Measurements from ENCODE around the gene LEFTY1.

DNA sequence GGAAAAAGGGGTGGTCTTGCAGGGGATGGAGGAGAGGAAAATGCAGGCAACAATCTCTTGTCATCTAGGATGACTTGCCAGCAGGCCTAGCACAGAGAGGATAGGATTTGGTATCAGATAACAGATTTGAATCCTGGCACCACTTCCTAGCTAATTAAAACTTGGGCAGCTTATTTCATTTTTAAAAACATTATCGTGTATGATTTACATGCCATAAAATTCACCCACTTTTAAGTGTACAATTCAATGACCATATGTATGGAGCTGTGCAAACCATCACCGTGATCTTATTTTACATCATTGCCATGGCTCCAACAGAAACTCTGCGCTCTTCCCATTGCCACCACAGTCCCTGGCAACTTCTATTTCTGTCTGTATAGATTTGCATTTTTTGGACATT lies 28.2 kb upstream of the LEFTY1 start:
- TF ChIP-seq CTCF (IDR thresholded peaks at IDR 0.05) (no peak), POLR2A (IDR thresholded peaks at IDR 0.05; ENCODE audit: low read depth) (no peak), EP300 (IDR thresholded peaks at IDR 0.05) (no peak)
